ENCODE results near the gene SPATA31E1.

SPATA31E1 gene

DNA sequence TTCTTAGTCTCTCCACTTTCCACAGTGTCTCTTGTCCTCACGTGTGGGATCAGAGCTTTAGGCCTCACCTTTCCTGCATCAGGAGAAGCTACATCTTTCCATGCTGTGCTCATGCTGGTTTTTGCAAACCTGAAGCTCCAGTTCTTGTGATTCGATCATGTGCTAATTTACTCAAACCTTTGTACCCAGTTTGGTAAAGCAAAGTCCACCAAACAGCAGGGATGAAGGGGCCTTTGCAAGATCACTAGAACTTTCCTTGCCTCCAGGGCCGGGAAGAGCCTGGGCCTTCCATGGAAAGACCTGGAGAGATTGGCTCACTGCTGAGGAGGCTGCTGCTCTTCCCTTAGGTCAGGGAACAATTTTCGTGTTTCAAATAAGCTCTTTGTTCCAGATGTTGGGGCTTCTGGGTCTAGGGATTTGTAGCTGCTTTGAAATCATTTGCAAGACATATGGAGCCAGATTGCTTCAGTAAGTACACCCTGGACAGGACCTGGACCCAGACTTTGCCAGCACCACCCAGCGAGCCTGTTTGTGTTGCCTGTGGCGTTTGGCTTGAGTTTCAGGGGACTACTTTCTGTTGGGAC lies 18.7 kb upstream of the SPATA31E1 start:
- no peak for ATAC-seq

DNA sequence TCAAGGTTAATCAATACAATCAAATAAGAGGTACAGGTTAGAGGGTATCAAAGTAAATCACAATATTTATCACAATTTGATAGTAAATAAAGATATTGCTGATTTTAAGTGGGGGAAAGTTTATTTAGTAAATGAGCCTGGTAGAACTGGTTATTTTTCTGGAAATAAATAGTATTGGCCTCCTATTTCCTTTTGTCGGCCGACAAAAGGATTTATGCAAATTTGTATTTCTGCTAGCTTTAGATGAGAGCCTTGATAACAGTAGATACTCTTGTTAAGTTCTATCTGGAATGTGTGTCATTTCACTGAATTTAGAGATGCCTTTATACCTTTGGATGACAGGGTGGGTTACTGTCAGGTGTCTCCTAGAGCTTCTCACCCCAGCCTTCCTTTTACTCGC lies 17.8 kb upstream of the SPATA31E1 start:
- no peak for ATAC-seq

DNA sequence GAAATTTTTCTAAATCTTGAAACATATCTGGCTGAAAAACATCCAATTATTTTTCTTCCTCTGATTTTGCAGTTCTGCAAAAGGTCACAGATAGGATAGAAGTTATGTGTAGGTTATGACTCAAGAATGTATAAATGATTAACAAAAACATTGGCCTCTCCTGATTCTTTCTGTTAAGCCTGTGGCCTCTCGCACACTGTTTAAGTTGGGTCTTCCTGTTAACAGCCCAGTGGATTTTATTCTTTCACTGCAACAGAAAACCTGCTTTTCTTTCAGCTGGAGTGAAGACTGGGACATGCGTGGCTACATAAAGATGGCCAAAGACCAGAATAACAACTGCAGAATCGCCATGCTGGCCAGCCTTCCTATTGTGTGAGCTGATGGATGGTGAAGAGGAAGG lies 17.1 kb upstream of the SPATA31E1 start:
- ATAC-seq: no peak

DNA sequence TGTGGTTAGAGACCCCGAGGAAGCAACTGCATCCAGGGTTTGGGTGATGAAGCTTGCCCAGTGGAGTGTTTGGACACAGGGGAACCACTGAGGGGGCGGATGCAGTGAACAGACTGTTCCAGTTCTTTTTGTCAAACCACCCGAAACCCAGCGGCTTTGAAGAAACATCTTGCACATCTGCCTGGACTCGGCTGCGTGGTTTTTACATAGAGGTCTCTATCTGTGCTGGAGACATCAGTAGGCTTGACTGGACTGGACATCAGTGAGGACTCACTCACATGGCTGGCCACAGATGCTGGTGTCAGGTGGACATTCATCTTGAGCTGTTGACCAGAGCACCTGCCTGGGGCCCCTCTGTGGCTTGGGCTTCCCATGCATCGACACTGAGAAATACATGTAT lies 15.3 kb upstream of the SPATA31E1 start:
- no peak for ATAC-seq

DNA sequence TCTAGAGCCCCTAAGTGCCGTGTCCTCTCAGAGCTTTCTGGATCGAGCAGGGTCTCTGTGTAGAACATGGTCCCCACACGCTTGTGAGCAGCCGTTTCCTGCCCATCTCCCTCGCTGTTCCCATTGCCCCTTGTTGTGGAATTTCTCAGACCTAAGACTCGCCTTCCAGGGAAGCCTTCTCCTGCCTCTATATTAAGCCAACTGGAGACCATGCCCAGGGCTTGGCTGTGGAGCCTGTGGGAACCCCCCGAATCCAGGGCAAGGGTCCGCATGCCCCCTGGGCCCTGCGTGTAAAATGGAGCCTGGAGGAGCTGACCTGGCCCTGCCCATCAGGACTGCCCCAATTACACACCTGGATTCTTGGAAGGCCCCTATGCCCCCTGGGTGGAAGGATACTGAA lies 14.5 kb upstream of the SPATA31E1 start:
- ATAC-seq: no peak

DNA sequence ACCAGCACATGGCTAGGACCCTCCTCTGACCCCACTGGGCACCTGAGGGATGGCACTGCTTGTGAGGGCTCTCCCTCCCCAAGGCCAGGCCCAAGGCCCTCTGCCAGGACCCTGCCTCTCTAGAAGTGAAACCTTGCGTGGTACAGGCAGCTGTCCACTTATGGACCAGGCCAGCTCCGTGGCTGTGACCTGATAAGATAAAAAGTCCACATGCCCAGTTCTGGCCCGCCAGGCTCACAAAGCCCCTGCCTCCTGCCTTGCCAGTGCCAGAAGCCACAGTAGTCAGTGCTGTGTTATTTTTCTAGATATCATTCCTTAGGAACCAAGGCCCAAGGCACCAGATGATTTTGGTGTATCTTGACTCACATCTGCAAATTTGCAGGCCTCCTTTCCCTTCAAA lies 14.0 kb upstream of the SPATA31E1 start:
- no peak for ATAC-seq

DNA sequence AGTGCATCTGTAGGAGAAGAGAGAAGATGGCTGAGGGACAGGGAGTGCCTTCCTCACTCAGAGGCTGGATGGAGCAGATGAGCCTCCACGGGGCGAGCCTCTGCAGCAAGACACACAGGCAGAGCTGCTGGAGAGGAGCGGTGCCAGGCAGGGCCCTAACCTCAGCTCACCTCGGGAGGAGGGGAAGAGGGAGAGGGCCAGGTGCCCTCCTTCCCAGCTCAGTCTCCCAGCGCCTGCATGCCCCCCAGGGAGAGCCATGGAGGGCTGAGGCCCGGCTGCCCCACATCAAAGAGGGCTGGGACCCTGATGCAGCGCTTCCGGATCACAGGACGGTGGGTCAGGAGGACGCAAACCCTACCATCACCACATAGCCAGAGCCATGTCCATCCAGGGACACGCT lies 13.6 kb upstream of the SPATA31E1 start:
- ATAC-seq: no peak

DNA sequence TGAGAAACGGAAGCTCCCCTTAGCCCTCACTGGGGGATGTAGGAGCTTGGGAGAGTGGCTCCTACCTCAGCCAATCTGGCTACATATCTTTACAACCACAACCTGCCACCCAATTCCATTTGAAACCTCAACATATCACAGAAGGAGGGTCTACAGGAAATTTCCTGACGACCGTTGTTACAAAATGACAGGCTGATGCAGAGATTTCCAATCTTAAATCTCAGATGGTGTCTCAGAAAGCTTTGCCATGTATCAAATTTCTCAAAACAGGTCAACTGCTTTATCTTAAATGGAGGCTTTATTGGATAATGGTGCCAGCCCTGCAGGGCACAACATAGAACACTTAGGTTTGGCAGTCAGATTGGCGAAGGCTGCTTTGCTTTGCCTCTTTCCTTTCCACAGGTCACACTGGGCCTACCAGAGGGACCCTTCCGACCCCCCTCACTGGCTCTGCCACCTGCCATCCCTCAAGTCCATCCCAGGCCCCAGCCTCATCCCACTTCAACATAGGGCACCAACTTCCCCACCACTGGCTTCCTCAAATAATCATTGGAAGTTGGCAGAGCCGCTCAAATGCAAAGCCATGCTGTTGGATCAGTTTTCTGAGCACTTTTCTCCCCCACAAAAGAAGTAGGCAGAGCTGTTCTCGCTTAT lies 11.1 kb upstream of the SPATA31E1 start:
- no peak for ATAC-seq

DNA sequence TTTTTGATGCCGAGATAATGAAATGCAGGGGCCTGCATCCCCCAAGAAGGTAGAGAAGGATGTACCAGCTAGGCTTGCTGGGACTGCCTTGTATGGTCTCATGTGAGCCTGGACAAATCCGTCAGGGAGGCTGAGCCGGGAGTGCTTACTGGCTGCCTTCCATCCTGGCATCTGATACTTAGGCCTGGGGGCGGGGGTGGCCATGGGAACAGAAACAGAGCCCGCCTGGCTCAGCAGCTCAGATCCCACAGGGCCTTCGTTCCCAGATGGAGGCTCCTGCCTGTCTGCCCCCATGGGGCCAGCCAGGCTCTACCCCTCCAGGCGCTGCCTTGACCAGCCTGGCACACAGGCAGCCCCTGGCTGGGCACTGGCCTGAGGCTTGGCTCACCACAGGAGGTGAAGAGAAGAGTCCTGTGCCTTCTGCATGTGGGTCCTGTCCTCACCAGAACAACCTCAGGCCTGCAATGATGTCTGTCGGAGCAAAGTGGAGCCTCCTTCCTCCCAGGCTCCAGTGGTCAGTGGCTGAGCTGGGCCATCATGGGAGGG lies 10.5 kb upstream of the SPATA31E1 start:
- ATAC-seq: no peak

DNA sequence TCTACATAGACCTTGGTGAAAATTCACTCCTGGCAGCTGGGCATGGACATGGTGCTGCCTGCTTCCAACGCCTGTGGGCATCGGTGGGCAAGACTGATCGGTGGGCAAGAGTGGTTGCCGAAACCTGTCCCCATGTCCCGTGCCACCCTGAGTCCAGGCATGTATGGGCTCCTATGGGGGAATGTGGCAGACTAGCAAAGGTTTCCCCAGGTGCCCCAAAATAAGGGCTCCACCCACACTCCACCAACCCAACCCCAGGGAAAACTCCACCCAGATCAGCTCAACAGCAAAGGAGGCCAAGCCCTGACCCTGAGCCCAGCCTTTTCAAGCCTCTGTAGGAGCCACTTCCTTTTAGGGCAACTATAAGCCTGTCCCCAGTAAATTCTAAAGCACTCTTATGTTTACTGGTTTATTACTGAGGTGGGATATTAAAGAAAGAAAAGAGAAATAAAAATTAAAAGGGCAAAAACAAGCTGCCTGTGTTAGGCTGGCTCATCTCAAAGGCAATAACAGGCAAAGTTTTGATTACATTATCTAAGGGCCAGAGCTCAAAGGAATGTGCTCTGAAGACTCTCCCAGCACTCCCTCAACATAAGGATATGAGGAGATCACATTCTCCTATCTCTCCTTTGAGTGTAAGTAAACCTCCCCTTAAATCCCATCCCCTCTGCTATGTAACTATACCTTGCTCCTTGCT lies 8.9 kb upstream of the SPATA31E1 start:
- ATAC-seq: no peak

DNA sequence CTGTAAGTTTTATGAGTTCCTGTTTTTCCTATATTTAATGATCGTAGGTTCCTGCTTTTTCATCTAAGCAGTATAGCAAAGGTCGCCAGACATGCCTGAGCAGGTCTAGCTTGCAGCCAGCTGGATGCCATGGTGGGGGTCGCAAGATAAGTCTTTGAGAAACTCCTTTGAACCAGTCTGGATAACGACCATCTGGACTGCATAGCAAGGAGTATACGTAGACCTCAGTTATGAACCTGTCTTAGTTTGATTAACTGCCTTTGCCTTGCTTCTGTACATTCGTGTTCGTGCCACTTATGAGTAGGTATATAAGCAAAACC lies 8.4 kb upstream of the SPATA31E1 start:
- ATAC-seq: no peak

DNA sequence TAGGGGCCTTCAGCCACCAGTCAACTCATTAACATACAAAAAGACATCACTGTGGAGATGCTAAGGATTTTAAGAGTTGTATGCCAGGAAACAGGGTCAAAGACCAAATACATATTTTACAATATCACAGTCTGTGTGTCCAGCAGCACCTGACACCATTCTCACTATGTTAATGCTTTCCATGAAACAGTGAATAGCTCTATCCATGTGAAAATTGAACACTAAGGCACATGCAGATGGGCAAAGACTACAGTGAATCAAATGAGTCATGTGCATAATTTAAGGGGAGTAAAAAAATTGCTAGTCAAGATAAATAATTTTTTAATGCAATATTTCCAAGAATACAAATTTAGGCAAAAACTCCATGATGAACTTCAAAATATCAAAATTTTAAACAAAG lies 7.6 kb upstream of the SPATA31E1 start:
- no peak for ATAC-seq

DNA sequence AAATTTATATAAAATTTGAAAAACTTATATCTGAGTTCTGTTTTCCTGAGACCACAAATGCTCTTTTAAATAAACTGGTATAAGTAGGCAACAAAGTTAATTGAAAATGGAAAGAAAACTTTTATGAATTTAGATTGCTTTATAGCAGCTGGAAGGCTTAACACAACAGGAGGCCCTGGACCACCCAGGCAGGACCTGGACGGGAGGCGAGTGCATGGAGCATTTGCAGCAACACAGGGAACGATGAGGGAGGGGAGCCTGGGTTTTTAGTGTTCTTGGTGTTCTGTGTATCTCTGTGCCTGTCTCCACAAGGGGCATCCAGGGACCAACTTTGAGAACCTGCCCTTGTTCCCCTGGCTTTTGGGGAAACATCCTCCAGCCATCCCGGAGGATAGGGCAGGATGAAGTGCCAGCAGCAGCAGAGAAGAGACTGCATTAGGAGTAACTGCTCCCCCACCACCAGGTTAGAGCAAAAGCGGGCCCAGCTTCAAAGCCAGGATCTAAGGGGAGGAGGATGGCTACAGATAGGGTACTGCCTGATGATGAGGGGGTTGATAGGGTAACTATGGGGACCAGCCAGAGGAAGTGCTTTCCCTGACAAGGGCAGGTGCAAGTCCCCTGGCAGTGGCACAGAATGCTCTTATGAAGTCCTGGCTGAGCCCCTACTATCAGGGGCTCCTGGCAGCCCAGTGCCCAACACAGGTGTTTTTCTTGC lies 6.7 kb upstream of the SPATA31E1 start:
- ATAC-seq: no peak

DNA sequence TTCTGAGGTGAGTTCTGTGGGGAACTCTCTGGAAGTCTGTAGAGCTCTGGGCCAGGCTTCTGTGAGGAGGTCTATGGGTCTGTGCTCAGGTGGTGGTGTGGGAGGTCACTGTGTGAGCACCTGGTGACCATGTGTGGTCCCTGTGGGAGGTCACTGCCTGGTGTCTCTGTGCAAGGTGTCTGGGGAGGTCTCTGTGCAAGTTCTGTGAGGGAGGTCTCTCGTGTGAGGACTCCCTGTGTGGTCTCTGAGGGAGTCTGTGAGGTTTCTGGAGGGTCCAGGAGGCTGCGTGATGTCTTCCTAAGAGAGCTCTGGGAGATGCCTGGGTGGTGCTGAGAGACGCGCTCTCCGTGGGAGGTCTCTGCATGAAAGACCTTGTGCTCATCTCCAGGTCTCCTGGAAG lies 6.0 kb upstream of the SPATA31E1 start:
- no peak for ATAC-seq

DNA sequence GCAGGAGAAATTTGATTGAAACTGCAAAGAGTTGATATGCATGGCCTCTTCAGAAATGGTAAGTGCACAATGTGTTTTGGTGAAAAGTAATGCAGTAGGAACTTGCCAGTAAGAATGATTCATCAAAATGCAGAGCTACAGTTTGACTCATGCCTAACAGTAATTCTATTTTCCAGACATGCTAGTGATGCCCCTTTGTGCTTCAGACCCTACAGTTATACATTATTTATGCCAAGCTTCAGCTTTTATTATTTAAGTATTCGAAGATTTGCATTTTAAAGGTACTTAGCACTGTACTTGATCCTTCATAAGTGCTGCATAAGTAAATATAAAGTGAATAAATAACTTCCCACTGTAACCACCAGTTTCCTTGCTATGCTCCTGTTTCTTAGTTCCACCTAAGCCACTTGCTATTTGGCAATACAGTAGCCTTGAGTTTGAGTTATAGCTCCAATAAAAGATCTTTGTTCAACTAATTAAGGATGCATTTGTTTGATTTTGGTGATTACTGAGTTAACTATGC lies 3.6 kb upstream of the SPATA31E1 start:
- peak; percentile 37 to 65 for ATAC-seq

DNA sequence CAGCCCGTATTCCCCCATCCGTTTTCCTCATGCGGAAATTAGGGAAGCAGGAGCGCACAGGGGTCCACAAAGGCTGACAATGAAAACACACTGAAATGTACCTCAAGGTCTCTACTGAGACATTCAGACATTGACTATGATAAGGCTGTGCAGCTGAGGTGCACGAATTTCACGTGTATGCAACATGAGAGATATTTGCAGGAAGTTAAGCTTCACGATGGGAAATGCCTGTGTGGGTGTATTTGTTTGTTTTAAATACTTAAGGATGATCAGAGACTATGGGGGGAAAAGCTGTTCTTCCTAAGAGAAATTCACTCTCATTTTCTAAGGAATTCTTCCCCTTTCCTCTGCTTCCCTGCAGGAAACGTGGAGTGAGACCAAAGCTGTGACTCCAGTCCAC lies 2.6 kb upstream of the SPATA31E1 start:
- no peak for ATAC-seq

DNA sequence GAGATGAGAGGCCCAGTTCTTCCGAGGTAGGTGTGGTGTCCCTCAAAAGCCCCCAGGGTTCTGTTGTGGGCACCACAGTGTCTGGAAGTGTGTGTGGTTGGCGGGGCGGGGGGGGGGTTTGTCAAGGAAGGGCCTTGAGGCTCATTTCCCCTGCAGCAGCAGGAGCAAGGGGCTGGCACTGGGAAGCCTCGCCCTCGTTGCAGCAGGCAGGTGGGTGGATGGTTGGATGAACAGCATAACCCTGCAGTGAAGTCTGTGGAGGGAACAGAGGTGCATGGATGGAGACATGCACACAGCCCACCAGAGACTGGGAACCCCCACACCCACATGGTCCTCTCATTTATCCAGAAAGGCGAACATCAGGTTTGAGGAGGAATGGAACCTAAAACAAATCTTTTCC lies 2.0 kb upstream of the SPATA31E1 start:
- ATAC-seq: no peak

DNA sequence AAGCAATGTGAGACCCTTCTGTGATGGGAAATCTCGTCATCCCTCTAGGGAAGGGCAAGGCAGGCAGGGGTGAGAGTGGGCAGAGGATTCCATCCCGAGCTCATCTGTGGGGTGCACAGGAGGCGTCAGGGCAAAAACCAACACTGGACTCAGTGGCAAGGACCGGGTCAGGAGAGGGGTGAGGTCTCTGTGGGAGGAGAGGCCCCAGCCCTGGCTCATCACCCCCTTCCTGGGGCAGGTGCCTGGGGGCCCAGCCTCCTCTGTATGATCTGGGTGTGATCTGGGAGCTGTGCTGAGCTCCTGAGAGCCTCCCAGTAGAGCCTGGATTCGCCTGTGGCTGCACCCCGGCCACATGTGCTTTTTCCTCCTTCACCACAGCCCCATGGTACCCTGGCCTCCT lies 597 bp downstream of the SPATA31E1 start:
- no peak for ATAC-seq

DNA sequence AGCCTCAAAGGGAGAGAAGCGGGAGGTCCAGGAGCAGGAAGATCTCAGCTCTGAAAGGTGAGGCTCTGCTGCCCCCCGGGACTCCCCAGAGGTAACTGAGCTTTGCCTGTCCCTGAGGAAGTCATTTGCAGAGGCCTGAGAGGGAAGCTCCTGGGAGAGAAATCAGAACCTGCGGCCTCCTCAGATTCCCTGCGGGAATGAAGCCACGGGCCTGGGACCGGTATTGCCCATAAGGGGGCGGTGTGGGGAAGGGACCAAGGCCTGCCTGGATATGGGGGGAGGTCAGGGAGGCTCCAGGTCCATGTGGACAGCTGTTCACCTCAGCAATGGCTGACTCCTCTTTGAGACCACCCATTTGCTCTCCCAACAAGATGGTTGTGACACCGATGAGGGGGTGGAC lies 1.3 kb downstream of the SPATA31E1 start:
- ATAC-seq: no peak

DNA sequence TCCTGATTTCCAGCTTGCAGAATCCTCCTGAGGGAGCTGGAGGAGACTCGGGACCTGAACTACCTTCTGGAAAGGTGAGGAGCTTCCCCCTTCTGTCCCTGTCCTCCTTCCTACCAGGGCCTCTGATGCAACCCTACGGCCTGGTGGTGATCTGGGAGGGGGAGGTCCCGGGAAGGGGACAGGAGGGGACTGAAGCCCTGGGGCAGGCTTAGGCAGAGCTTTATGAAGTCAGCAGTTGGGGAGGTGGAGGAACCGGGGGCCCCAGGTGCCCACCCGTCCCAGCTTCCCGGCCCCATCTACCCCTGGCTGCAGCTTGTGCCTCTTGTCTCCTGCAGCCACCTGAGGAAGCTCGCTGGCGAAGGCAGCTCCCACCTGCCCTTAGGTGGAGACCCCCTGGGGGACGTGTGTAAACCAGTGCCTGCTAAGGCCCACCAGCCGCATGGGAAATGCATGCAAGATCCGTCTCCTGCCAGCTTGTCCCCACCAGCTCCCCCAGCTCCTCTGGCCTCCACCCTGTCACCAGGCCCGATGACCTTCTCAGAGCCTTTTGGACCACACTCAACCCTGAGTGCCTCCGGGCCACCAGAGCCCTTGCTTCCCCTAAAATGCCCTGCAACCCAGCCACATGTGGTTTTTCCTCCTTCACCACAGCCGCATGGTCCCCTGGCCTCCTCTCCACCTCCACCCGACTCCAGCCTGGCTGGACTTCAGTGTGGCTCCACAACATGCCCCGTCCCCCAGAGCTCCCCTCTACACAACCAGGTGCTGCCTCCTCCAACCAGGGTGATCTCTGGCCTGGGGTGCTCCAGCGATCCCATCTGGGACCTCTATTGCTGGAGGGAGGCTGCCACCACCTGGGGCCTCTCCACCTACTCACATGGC lies 2.1 kb downstream of the SPATA31E1 start:
- ATAC-seq: no peak

DNA sequence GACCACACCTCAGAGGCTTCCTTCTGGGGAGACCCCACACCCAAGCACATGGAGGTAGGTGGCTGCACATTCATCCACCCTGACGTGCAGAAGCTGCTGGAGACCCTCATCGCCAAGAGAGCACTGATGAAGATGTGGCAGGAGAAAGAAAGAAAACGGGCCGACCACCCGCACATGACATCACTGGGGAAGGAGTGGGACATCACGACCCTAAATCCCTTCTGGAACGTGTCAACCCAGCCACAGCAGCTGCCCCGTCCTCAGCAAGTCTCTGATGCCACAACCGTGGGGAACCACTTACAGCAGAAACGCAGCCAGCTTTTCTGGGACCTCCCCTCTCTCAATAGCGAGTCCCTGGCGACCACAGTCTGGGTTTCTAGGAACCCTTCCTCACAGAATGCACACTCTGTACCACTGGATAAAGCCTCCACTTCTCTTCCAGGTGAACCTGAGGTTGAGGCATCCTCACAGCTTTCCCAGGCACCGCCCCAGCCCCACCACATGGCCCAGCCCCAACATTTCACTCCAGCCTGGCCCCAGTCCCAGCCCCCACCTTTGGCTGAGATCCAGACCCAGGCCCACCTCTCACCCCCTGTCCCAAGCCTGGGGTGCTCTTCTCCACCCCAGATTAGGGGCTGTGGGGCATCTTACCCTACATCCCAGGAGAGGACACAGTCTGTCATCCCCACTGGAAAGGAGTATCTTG lies 3.0 kb downstream of the SPATA31E1 start:
- ATAC-seq: no peak
